Fibroblast of the conjunctiva (primary cell): ENCODE results near the gene CD55.
"Not testable (repeated sequence)": the region's sequence is repeated elsewhere in the genome, so short reads cannot be mapped to it uniquely, and the experiment has no call there.

Source experiments
- DNase-seq: peaks from one replicate; pipeline ENCODE4 v3.0.0-alpha.2; 2010; ENCODE audit warnings: low read depth

Gene CD55

DNA sequence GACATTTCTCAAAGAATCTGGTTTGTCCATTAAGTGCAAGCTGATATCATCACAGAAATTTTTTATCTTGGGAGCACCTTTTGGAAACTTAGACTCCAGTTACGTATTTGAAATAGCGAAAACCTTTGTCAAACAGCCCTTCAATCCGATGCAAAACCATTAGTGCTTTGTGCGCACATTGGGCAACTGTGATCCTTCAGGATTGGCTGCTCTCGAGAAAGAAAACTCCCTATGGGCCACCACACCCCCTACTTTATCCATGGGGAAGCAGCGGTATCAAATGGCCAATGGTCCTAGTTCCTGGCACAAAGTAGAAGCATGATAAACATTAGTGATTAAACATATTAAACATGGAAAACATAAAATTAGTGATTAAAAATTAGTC is 16.0 kb upstream of the CD55 start:
- DNase-seq: no peak

DNA sequence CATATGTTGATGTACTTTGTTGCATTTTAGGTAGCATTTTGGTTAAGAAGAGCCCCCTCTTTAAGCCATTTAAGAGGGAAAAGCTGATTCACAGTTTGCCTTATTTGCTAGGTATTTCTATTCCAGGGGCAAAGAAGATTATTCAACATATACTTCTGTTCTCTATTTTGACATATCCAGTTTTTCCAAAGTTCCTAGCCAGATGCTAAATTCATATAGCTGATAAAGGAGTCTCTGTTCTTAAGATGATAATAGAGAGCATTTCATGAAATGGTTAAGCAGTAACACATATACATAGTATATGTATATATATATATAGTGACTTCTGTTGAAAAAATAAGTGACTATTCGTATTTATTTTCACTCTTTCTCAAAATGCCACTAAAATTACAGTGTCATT is 15.5 kb upstream of the CD55 start:
- no peak for DNase-seq

DNA sequence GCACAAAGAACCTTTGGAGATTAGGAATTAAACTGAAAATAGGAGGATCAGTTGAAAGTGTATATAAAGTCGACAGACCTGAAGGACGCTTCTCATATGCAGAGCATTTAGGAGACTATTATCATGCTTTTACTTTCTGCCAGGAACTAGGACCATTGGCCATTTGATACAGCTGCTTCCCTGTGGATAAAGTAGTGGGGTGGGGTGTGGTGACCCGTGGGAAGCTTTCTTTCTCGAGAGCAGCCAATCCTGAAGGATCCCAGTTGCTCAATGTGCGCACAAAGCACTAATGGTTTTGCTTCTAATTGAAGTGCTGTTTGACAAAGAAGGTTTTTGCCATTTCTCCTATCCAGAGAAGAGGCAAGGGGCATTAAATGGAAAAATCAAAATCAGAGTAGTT is 14.9 kb upstream of the CD55 start:
- no peak for DNase-seq

DNA sequence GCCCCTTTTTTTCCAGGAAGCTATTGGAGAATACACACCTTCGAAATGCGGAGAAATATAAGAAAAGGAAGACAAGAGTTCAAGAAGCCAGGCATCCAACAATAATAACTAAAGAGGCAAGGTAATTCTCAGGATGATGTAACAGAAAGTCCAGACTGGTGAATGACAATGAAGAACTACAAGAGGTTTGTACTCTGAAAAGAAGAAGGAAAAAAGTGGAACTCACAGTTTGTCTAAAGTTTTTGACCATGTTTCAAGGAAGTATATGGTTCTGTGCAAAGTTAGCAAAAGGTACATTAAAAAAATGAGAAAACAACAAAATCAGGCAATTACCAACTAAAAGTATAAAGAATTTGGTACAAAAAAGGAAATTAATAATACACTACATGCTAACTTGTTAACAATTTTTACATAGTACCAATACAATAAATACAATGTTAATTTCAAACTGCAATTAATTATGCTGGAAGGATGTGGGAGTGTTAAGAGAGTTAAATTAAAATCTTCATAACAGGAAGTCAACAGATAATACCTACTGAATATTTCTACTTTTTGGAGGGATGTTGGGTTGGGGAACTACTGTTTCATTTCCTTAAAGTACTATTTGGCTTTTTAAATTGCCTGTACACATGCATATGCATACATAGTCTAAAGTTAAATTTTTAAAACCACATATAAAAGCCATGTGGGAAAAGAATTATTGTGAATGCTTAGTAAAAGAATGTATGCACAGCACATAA is 12.9 kb upstream of the CD55 start:
- no peak for DNase-seq

DNA sequence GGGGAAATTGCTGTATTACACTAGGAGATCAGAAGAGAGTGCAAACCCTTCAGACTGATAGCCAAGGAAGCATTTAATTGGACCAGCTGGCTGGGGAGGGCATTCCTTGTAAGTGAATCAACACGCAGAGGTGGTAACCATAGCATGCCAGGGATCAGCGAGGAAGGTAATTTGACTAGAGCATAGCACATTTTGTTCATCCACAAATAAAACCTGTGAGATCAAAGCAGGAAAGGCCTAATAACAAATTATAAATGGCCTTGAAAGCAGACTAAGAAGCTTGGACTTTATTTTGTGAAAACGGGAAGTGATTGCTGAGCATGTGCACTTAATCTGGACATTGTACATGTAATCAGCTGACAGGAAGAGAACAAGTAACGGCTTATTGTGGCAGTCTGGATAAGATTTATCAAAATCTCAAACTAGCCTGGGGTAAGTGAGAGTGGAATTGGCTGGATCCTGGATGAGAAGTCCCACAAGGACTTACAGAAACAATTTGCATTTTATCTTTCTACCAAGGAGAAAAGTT is 11.7 kb upstream of the CD55 start:
- DNase-seq: no peak

DNA sequence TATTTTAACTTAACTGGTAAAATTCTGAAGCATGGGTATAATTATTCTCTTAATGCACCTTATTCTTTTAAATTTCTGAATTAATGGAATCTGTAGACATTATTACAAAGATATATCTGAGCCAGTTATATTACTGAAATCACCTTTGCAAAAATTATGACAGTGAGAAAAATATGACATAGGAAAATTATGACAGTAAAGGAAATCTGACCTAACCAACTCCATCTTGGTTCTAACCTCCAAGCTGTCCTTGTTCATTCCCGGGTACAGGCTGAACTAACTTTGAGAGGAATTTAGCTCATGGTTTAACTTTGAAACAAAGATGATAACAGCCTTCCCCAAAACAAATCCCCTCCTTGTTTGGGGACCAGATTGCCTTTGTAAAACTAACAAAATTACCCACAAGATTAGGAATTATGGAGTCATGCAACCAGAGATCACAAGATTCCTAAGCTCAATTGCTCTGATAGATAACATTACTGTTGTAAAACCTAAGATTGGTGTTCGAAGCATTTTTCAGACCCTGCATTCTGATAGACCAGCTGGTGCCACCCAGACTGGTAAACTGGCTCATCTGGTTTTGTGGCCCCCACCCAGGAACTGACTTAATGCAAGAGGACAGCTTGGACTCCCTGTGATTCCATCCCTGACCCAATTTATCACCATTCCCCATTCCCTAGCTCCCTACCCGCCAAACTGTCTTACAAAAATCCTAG is 9.4 kb upstream of the CD55 start:
- DNase-seq: no peak

DNA sequence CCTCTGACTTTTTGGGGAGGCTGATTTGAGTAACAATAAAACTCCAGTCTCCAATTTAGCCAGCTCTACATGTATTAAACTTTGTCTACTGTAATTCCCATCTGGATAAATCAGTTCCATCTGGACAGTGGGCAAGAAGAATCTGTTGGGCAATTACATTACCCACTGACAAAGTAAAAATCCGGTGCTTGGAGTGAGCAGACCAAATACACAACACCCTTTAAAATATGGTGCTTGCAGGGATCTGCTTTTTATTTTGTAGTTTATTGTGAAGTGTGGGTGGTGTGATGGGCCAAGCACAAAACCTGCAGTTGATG is 8.9 kb upstream of the CD55 start:
- DNase-seq: no peak

DNA sequence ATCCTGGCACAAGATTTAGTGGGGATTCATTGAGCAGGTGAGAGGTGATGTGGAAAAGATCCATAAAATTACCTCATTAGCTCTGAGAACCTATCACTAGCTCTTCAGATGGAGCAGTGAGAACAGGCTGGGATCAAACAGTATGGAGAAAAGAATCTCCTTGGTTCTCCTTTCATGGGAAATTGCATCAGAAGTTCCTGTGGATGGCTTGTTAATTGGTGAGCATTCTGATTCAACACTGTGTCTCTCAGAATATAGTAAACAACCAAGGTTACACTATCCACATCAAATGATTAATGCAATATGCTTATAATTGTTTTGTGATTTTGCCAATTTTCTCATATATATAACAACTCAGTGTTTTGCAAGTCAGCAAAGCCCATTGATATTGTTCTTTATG is 8.3 kb upstream of the CD55 start:
- no peak for DNase-seq

DNA sequence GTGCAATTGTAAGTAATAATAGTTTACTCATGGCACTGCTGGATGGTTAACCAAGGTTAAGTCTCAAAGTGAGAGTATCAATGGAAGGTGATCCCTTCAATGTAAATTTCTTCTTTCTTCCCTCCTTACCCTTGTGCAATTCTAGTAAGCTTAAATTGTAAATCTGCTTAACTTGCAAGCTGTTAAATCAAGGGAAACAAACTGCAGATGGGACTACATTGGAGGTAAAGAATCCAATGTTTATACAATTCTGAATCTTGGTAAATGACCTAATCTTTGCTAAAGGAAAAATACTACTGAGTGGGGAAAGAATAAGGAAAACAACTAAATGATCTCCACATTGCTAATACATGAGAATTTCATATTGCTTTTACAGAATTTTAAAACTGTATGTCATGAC is 6.7 kb upstream of the CD55 start:
- no peak for DNase-seq

DNA sequence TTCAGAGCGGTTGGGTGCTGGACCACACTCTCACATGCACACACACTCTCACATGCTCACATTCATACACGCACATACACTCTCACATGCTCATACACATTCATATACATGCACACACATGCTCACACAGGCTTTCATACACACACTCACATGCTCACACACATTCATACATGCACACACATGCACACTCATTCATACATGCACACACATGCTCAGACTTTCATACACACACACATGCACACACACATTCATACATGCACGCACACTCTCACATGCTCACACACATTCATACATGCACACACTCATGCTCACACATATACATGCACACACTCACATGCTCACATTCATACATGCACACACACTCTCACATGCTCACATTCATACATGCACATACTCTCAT is 6.0 kb upstream of the CD55 start:
- DNase-seq: no peak

DNA sequence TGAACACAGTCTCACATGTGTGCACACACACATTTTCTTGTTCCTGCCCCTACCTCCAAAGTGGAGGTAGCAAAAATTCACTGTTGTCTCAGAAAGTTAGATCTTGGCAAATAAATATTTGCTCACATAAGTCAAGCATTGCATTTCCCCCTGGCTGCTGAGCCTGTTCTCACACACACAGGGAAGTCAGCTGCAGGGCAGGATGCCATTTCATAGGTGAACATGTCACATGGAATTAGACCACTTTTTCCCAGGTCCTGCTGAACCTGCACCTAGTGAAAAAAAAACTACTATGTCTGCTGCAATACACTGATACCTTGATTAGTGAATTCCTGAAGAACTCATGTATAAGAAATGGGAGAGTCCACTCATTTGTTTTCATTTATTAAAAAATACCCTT is 5.3 kb upstream of the CD55 start:
- no peak for DNase-seq

DNA sequence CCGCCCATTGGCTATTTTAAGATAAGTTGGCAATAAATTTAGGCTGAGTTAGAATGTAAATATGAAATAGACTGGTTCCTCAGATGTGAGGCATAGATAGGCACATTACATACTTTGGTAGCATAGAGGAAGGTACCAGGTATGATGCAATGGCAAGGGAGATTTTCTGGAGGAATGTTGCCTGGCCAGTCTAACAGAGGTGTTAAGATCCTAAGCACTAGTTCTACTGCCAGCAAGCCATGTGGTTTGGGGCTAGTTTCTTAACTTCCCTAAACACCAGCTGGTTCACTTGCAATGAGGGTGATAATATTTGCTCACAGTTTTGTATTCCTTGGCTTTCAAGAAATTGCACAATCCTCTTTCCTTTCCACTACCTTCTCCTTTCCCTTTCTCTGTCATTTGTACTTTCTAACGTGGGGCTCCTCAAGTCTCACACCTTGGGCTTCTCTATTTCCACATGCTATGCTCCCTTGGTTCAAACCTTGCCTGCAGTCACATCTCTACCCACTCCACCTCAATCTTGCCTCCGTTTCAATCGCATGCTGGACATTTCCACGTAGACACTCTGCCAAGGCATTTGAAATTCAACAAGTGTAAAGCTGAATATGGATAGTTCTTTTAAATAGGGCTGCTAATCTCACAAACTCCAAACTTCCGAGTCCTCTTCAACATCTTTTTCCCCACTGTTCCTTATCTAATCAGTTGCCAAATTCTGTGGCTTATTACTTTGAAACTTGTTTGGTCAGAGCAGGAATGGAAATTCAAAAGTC is 4.7 kb upstream of the CD55 start:
- no peak for DNase-seq

DNA sequence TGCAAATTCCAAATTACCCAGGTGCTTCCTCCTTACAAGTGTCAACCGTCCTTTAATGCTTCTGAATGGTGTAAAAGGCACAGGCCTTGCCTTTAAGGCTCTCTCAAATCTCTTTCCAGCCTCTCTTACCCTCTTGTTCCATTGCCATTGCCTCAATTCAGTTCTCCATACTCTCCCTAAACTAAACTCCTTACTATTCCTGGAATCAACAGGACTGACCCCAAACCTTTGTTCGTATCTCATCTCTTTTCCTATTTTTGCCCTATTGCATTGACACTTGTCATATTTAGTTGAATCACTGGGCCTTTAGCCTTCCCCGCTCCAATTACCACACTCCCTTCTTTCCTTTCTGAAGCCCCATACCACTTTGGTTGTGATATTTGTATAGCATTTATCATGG is 3.9 kb upstream of the CD55 start:
- DNase-seq: no peak

DNA sequence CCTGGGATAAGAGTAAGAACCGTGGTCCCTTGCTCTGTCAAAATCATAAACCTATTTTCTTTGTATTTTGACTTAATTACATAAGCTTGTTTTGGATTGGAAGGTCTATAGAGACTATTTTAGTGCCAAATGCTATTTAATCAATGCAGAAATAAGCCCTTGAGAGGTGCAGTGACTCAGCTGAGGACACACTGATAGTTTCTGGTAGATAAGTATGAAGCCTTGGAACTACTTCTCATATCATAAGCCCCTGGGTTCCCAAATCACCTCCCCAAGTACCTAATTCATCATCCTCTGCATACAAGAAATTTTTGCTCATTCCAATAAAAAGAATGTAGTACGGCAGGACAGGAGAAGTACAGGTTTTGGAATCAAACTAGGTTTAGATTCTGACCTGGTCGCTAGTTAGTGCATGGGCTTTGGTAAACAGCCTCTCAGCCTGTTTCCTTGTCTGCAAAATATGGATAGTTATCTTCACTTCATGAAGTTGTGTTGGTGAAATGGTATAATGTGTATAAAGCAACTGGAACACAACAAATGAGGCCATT is 3.3 kb upstream of the CD55 start:
- DNase-seq: no peak

DNA sequence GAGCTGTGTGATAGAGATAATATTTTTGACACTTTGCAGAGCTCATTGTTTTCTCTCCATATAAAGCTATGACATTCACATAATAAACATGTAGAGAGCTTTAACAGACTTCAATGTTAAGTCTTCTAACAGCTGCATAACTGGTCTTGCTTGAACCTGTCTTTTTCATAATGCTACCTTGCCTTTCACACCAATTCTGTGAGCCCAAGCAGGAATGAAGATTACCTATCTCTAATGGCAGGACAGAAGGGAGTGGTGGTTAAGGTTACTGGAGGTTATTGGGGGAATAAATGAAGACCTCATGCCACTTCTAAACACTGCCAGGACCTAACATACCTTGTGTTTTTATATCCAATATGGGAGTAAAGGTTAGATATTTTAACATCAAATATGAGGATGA is 2.3 kb upstream of the CD55 start:
- no peak for DNase-seq

DNA sequence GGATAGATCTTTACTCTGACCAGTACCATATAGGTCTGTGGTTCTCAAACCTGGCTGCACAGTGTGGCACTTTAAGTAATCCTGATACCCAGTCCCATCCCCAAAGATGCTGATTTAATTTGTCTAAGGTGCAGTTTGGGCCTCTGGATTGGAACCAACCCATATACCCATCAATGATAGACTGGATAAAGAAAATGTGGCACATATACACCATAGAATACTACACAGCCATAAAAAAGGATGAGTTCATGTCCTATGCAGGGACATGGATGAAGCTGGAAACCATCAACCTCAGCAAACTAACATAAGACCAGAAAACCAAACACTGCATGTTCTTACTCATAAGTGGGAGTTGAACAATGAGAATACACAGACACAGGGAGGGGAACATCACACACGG is 1.4 kb upstream of the CD55 start:
- DNase-seq: not testable (repeated sequence)

DNA sequence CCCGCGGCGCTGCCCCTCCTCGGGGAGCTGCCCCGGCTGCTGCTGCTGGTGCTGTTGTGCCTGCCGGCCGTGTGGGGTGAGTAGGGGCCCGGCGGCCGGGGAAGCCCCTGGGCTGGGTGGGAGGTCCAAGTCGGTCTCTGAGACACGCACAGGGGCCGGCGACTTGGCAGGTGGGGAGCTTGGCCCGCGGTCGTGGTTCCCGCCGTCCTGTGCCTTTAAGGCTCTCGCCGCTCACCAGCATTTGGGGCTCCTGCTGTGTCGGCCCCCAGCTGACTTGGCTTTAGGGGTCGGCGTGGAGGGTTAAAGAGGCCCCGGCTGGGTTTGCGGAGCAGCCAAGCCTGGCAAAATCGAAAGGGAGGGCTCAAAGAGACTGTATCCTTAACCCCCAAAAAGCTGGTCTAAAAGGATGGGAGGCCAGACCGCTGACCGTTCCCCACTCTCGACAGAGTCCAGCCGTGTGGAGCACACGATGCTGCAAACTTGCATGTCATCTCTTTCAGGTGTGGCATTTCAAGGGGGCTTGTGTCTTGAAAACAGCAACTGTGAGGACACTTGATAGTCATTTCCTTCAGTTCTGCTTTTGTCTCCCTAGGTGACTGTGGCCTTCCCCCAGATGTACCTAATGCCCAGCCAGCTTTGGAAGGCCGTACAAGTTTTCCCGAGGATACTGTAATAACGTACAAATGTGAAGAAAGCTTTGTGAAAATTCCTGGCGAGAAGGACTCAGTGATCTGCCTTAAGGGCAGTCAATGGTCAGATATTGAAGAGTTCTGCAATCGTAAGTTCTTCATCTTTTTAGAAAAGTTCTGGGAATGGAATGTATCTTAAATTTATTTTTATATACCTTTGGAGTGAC is 540 bp downstream of the CD55 start:
- no peak for DNase-seq

DNA sequence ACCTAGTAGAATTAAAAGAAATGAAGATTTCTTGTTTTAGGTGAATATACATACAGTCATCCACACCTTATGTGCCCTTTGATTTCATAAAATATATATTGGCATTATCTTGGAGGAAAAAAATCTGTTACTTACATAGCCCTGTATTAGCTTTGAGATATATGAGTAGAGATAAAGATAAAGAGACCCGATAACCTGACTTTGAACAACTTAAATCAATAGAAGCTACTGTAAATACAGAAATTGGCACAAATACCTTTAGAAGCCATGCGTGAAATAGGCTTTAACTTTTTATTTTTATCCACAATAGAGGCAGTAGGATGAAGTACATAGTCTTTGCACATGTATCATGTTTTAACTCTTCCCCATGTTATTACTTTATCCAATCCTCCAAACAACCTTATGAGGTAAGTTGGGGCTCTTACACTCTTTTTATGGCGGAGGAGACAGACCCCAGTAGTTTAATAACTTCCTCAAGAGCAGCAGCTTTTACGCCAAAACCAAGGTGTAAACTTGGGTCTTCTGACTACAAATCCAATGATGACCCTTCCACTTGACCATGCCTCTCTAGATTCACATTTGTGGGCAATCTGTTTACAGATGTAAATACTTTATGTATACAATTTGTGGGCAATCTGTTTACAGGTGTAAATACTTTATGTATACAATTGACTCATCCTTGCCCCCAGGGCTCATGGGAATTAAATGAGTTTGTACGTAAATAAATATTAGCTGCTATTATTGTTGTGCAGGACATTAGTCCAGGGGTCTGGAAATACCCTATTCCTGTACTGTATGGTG is 2.1 kb downstream of the CD55 start:
- DNase-seq: no peak

DNA sequence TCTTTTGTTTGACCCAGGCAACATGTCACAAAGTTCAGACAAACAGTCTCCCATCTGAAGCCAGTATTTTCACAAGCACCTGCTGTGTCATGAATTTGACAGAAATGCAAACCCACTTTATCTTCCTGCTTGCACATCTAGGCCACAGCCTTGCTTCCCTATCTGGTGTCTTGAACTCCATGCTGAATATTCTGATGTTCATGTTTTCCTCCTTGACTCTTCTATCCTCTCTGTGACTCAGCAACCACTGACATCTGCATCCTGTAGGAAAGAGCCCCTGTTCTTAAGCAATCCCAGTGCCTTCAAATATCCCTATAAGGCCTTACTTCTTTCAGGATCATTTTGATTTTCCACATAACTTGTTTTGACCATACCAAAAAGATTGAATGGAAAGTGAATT is 6.5 kb downstream of the CD55 start:
- no peak for DNase-seq

DNA sequence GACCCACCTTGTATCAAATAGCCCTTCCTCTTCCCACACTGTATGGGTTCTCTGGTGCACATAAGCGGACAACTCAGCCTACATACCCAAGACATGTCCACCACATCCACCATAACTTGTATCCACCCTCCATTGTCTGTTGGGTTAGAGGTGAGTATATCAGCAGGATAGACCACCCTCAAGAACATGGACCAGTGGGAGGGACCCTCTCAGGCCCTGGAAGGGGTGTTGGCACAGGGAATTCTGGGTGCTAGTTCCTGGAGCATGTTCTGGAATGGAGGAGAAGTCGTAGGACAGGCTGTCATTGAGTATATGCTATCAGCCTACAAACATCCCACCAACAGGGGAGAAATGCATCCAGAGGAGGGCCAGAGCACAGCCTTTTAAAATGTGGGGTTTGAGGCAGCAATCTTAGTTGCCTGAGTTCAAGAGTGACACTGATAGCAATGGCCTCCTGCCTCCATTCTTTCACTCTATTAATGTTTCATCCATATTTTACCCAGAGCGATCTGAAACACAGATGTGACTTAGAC is 7.5 kb downstream of the CD55 start:
- DNase-seq: no peak

DNA sequence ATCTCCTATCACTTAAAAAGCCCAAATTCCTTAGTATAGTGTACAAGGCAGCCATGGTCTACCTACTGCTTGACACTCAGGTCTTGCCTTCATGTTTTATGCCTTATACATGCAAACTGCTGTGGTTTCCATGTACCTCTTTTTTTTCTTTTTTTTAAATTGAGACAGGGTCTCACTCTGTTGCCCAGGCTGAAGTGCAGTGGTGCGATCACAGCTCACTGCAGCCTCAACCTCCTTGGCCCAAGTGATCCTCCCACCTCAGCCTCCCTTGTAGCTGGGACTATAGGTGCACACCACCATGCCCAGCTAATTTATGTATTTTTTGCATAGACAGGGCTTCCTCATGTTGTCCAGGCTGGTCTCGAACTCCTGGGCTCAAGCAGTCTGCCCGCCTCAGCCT is 8.0 kb downstream of the CD55 start:
- DNase-seq: no peak
